GM23338 (cell line): Measurements from ENCODE around the gene NFE2L3. TPM values are rescaled to one million over a fixed set of nuclear protein-coding genes. Genes with fewer than 3 reads are reported as not detected.

Experiments used
- ATAC-seq: fragments of 200-7000 bp; cut with Tn5 transposase; 3 replicates; pipeline ENCODE4 v1.9.1; 2020
- DNase-seq: peaks from one replicate; pipeline ENCODE4 v3.0.0-alpha.2; 2015; ENCODE audit warnings: low spot score
- H2AFZ ChIP-seq: fragments of 200-600 bp; sonication (generic); 2 replicates; pipeline ENCODE4 v1.8.0; 2016; ENCODE audit warnings: antibody characterized with exemption, mild to moderate bottlenecking, moderate library complexity
- H3F3A ChIP-seq: fragments of 200-600 bp; sonication (generic); replicated peaks from 2 replicates; pipeline ENCODE4 v1.8.0; 2017; ENCODE audit warnings: antibody characterized with exemption, mixed run types, low read depth
- H3K27ac ChIP-seq: fragments of 200-600 bp; sonication (generic); 2 replicates; pipeline ENCODE4 v1.6.1; 2016; ENCODE audit warnings: low read depth
- H3K27me3 ChIP-seq: fragments of 200-600 bp; sonication (generic); 2 replicates; pipeline ENCODE4 v1.8.0; 2016; ENCODE audit warnings: mild to moderate bottlenecking, mixed run types, moderate library complexity; ENCODE audit not compliant: insufficient read depth
- H3K36me3 ChIP-seq: fragments of 200-600 bp; sonication (generic); 2 replicates; pipeline ENCODE4 v1.8.0; 2016; ENCODE audit warnings: mild to moderate bottlenecking; ENCODE audit not compliant: insufficient read depth
- H3K4me1 ChIP-seq: fragments of 200-600 bp; sonication (generic); 2 replicates; pipeline ENCODE4 v1.8.0; 2016; ENCODE audit warnings: mild to moderate bottlenecking, moderate library complexity; ENCODE audit not compliant: insufficient read depth
- H3K4me2 ChIP-seq: fragments of 200-600 bp; sonication (generic); 2 replicates; pipeline ENCODE4 v1.7.1; 2017; ENCODE audit warnings: mixed run types
- H3K4me3 ChIP-seq: fragments of 200-600 bp; sonication (generic); 2 replicates; pipeline ENCODE4 v1.6.1; 2016; ENCODE audit warnings: mixed run types
- H3K79me2 ChIP-seq: fragments of 200-600 bp; sonication (generic); replicated peaks from 2 replicates; pipeline ENCODE4 v1.8.0; 2017; ENCODE audit warnings: mild to moderate bottlenecking; ENCODE audit not compliant: insufficient read depth
- H3K9me2 ChIP-seq: fragments of 200-600 bp; sonication (generic); 2 replicates; pipeline ENCODE4 v1.8.0; 2017; ENCODE audit not compliant: insufficient read depth
- H4K20me1 ChIP-seq: fragments of 200-600 bp; sonication (generic); replicated peaks from 2 replicates; pipeline ENCODE4 v1.8.0; 2017; ENCODE audit warnings: mild to moderate bottlenecking; ENCODE audit not compliant: insufficient read depth
- H3K27ac Mint-ChIP-seq: 2 replicates; pipeline ENCODE4 v1.8.0; 2020; ENCODE audit warnings: inconsistent platforms, mild to moderate bottlenecking, moderate library complexity, mixed read lengths
- H3K27me3 Mint-ChIP-seq: 3 replicates; pipeline ENCODE4 v1.8.0; 2022; ENCODE audit warnings: low read depth, mild to moderate bottlenecking, moderate library complexity, mixed read lengths, inconsistent platforms; ENCODE audit not compliant: insufficient read depth, poor library complexity
- H3K36me3 Mint-ChIP-seq: 3 replicates; pipeline ENCODE4 v1.8.0; 2021; ENCODE audit warnings: low read depth, mild to moderate bottlenecking, inconsistent platforms, moderate library complexity, mixed read lengths
- H3K4me1 Mint-ChIP-seq: 3 replicates; pipeline ENCODE4 v1.8.0; 2020; ENCODE audit warnings: mild to moderate bottlenecking, inconsistent platforms, mixed read lengths
- H3K4me3 Mint-ChIP-seq: 3 replicates; pipeline ENCODE4 v1.8.0; 2021; ENCODE audit warnings: moderate library complexity, mild to moderate bottlenecking, inconsistent platforms, mixed read lengths
- H3K9me3 Mint-ChIP-seq: 3 replicates; pipeline ENCODE4 v1.8.0; 2020; ENCODE audit warnings: moderate library complexity, mild to moderate bottlenecking, inconsistent platforms, mixed read lengths
- CREB1 ChIP-seq: fragments of 250-450 bp; sonication (Bioruptor Pico); IDR thresholded peaks from 2 replicates; pipeline ENCODE4 v1.5.0; 2020; ENCODE audit warnings: low read depth, mild to moderate bottlenecking, moderate library complexity
- CTCF ChIP-seq, 2 experiments: fragments of 200-600 bp in 1 of 2; sonication (generic) in 1 of 2; conservative IDR thresholded peaks; 2 replicates each; pipeline versions ENCODE4 v1.5.1 to v1.6.1; 2016 to 2017; ENCODE audit warnings: antibody characterized with exemption in 2 of 2, low read depth in 2 of 2, mild to moderate bottlenecking in 2 of 2, moderate library complexity in 1 of 2
- EZH2 ChIP-seq: fragments of 200-600 bp; sonication (generic); IDR thresholded peaks from one replicate; pipeline ENCODE4 v1.8.0; 2017; ENCODE audit warnings: antibody characterized with exemption, mild to moderate bottlenecking, low read depth; ENCODE audit not compliant: unreplicated experiment
- EZH2phosphoT487 ChIP-seq: fragments of 200-600 bp; sonication (generic); IDR thresholded peaks from one replicate; pipeline ENCODE4 v1.8.1; 2018; ENCODE audit warnings: antibody characterized with exemption; ENCODE audit not compliant: unreplicated experiment
- NANOG ChIP-seq: IDR thresholded peaks from 2 replicates; pipeline ENCODE4 v1.6.1; 2016; ENCODE audit warnings: antibody characterized with exemption, borderline replicate concordance
- POLR2AphosphoS5 ChIP-seq: IDR thresholded peaks from 2 replicates; pipeline ENCODE4 v1.6.1; 2016; ENCODE audit warnings: antibody characterized with exemption, low read depth
- REST ChIP-seq: IDR thresholded peaks from one replicate; pipeline ENCODE4 v1.6.1; 2018; ENCODE audit warnings: antibody characterized with exemption; ENCODE audit not compliant: unreplicated experiment
- STAT1 ChIP-seq: IDR thresholded peaks from one replicate; pipeline ENCODE4 v1.6.1; 2016; ENCODE audit warnings: antibody characterized with exemption; ENCODE audit not compliant: unreplicated experiment
- ZNF114 ChIP-seq: fragments of 250-450 bp; sonication (Bioruptor Pico); IDR thresholded peaks from 2 replicates; pipeline ENCODE4 v1.5.0; 2020; ENCODE audit warnings: mild to moderate bottlenecking, moderate library complexity
- polyA plus RNA-seq: library from polyadenylated mRNA; unstranded; fragments of >200 nt; fragmentation: Nextera tagmentation; extraction: Ambion mirVana; gene quantifications from 2 replicates; pipeline ENCODE4 v1.2.1, GENCODE V29; 2016
- total RNA-seq: library from RNA; depleted of rRNA; stranded (reverse); fragments of >200 nt; shearing (Covaris generic); gene quantifications from 2 replicates; pipeline ENCODE4 v1.2.3, GENCODE V29; 2014
- TF ChIP-seq, protein P1 (sequence below): fragments of 250-450 bp; sonication (Bioruptor Pico); IDR thresholded peaks from 2 replicates; pipeline ENCODE4 v1.5.0; 2020; ENCODE audit warnings: mild to moderate bottlenecking, moderate library complexity

The NFE2L3 gene
- total and polyA plus RNA-seq, 2 experiments from 2014 or later: 62.0 to 142 TPM

DNA sequence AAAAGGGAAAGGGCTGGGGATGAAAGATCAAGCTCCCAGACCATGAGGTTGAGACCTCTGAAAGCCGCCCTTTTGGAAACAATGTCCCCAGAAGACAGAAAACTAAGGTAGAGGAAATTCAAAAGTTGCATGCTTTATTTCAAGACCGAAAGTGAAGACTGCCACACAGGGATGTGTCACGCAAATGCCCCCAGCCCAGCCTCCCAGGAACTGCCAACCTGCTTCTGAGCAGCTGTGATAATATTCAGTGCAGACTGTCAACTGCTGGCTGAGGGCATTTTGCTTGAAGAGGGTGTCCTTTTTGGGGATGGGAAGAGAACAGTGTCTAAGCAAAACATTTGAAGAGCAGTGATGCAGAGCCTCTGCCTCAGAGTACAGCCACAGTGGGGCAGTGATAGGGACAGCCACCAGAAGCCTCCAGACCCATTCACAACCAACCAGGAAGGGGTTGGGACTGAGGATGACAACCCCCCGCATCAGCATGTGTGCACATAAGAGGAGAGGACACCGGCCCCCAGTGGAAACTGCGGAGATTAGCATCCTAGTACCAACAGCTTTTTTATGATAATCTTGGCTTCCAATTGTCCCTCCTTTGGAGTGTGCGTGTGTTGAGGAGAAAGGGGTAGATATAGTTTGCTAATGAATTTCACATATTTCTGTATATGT is 34.7 kb upstream of the NFE2L3 start:
- Mint-ChIP-seq H3K27ac (no peak overlapping the region), H3K4me1 (peaks cover 23% of the 10 kb centered on the region), H3K36me3 (no peaks in the 10 kb centered on the region), H3K27me3 (no peaks in the 10 kb centered on the region), H3K9me3 (no peaks in the 10 kb centered on the region; the same call in 1 of the 3 replicates), H3K4me3 (no peak overlapping the region)
- H3K27me3 ChIP-seq: no peaks in the 10 kb centered on the region
- no peaks in the 10 kb centered on the region for H3K79me2 ChIP-seq
- no peaks in the 10 kb centered on the region for H3K36me3 ChIP-seq
- H3K27ac ChIP-seq: no peak overlapping the region
- H3K9me2 ChIP-seq: no peaks in the 10 kb centered on the region
- DNase-seq (peak; percentile 48), ATAC-seq (peak; percentile 66)
- no peaks in the 10 kb centered on the region for H3F3A ChIP-seq
- no peaks in the 10 kb centered on the region for H4K20me1 ChIP-seq
- H3K4me1 ChIP-seq: no peaks in the 10 kb centered on the region; the same call in 1 of the 2 replicates
- H3K4me2 ChIP-seq: no peak overlapping the region
- TF ChIP-seq EZH2 (no peak), CREB1 (CRISPR knock-in tag) (no peak), CTCF (conservative IDR thresholded peaks at IDR 0.05; ENCODE audit: low read depth in 2 of 2) (peak; percentile 24 to 32; a peak in 2 of 4 replicates)
- peak overlapping the region; percentile 45; the same call in 1 of the 2 replicates for H2AFZ ChIP-seq
- no peak overlapping the region for H3K4me3 ChIP-seq

GRCh38 chr7:26117970-26118369 is 34.0 kb upstream of the NFE2L3 start:
- H3K36me3 Mint-ChIP-seq: no peaks in the 10 kb centered on the region

More at GRCh38 chr7:26117970-26118369, 34.0 kb upstream of the NFE2L3 start:
- H3K9me2 ChIP-seq: no peaks in the 10 kb centered on the region
- H3K36me3 ChIP-seq: no peaks in the 10 kb centered on the region
- Mint-ChIP-seq H3K4me3 (no peak overlapping the region), H3K27me3 (no peaks in the 10 kb centered on the region), H3K27ac (no peak overlapping the region), H3K4me1 (peaks cover 23% of the 10 kb centered on the region), H3K9me3 (no peaks in the 10 kb centered on the region; the same call in 1 of the 3 replicates)
- H3K4me3 ChIP-seq: no peak overlapping the region
- DNase-seq (no peak), ATAC-seq (no peak)
- H3F3A ChIP-seq: no peaks in the 10 kb centered on the region
- H4K20me1 ChIP-seq: no peaks in the 10 kb centered on the region
- no peak overlapping the region for H3K27ac ChIP-seq
- no peak overlapping the region for H2AFZ ChIP-seq
- no peak overlapping the region for H3K4me2 ChIP-seq
- TF ChIP-seq POLR2AphosphoS5 (no peak), STAT1 (no peak), REST (no peak), EZH2phosphoT487 (no peak), ZNF114 (CRISPR knock-in tag) (no peak), NANOG (no peak)
- TF ChIP-seq, protein P1, sequence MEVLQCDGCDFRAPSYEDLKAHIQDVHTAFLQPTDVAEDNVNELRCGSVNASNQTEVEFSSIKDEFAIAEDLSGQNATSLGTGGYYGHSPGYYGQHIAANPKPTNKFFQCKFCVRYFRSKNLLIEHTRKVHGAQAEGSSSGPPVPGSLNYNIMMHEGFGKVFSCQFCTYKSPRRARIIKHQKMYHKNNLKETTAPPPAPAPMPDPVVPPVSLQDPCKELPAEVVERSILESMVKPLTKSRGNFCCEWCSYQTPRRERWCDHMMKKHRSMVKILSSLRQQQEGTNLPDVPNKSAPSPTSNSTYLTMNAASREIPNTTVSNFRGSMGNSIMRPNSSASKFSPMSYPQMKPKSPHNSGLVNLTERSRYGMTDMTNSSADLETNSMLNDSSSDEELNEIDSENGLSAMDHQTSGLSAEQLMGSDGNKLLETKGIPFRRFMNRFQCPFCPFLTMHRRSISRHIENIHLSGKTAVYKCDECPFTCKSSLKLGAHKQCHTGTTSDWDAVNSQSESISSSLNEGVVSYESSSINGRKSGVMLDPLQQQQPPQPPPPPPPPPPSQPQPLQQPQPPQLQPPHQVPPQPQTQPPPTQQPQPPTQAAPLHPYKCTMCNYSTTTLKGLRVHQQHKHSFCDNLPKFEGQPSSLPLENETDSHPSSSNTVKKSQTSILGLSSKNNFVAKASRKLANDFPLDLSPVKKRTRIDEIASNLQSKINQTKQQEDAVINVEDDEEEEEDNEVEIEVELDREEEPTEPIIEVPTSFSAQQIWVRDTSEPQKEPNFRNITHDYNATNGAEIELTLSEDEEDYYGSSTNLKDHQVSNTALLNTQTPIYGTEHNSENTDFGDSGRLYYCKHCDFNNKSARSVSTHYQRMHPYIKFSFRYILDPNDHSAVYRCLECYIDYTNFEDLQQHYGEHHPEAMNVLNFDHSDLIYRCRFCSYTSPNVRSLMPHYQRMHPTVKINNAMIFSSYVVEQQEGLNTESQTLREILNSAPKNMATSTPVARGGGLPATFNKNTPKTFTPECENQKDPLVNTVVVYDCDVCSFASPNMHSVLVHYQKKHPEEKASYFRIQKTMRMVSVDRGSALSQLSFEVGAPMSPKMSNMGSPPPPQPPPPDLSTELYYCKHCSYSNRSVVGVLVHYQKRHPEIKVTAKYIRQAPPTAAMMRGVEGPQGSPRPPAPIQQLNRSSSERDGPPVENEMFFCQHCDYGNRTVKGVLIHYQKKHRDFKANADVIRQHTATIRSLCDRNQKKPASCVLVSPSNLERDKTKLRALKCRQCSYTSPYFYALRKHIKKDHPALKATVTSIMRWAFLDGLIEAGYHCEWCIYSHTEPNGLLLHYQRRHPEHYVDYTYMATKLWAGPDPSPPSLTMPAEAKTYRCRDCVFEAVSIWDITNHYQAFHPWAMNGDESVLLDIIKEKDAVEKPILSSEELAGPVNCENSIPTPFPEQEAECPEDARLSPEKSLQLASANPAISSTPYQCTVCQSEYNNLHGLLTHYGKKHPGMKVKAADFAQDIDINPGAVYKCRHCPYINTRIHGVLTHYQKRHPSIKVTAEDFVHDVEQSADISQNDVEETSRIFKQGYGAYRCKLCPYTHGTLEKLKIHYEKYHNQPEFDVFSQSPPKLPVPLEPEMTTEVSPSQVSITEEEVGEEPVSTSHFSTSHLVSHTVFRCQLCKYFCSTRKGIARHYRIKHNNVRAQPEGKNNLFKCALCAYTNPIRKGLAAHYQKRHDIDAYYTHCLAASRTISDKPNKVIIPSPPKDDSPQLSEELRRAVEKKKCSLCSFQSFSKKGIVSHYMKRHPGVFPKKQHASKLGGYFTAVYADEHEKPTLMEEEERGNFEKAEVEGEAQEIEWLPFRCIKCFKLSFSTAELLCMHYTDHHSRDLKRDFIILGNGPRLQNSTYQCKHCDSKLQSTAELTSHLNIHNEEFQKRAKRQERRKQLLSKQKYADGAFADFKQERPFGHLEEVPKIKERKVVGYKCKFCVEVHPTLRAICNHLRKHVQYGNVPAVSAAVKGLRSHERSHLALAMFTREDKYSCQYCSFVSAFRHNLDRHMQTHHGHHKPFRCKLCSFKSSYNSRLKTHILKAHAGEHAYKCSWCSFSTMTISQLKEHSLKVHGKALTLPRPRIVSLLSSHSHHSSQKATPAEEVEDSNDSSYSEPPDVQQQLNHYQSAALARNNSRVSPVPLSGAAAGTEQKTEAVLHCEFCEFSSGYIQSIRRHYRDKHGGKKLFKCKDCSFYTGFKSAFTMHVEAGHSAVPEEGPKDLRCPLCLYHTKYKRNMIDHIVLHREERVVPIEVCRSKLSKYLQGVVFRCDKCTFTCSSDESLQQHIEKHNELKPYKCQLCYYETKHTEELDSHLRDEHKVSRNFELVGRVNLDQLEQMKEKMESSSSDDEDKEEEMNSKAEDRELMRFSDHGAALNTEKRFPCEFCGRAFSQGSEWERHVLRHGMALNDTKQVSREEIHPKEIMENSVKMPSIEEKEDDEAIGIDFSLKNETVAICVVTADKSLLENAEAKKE (CRISPR knock-in tag): no peak
- H3K27me3 ChIP-seq: no peaks in the 10 kb centered on the region
- H3K4me1 ChIP-seq: no peaks in the 10 kb centered on the region; the same call in 1 of the 2 replicates
- no peaks in the 10 kb centered on the region for H3K79me2 ChIP-seq
